GM19438 (cell line): ENCODE results near the gene KRT20.

Source experiments
- ATAC-seq: cut with Tn5 transposase; IDR thresholded peaks from one replicate; pipeline ENCODE4 v1.9.1; 2021; ENCODE audit warnings: low read depth; ENCODE audit not compliant: unreplicated experiment

The KRT20 gene

DNA sequence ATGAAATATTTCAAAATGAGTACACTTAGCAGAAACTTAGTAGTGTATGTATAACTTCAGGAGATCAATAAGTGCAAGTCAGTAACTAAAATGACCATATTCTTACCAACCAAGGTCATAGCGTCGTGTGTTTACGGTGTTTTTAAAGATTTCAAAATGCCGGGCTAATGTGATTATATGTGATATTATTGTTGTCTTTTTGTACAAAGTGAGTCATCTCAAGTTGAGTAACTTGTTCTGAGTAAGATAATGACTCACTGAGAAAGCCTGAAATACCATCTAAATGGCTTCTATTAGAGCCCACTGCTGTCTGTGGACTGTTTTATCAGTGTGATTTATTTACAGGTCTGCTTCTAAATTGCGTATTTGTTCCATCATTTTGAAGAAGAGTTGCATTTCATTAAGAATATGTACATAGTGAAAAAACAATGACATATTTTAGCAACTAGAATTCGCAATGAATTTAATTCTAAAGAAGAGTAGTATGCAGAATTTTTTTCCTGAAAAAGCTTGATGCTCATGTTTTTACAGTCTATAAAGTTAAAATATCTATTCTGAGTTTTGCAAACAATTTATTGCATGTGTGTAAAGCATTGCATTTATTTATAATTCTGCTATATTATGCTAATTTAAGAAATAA, 30.7 kb downstream of the KRT20 start:
- no peak for ATAC-seq

DNA sequence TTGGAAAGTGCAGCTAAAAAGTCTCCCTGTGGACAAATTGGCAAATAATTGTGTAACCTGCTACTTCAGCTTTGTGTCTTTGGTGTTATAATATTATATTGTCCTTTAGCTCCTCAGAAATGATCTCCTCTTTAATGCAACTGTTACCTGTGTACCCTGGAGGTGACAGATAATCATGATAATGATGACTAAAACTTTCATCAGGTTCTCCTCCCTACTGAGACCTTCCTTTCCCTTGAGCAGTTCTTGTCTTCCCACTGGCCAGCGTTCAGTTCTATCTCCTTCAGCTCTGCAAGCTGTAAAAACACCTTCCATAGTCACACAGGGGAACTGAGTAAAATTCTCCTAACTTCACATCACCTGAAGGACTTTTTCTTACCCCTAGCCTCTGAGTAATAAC, 32.7 kb downstream of the KRT20 start:
- no peak for ATAC-seq

DNA sequence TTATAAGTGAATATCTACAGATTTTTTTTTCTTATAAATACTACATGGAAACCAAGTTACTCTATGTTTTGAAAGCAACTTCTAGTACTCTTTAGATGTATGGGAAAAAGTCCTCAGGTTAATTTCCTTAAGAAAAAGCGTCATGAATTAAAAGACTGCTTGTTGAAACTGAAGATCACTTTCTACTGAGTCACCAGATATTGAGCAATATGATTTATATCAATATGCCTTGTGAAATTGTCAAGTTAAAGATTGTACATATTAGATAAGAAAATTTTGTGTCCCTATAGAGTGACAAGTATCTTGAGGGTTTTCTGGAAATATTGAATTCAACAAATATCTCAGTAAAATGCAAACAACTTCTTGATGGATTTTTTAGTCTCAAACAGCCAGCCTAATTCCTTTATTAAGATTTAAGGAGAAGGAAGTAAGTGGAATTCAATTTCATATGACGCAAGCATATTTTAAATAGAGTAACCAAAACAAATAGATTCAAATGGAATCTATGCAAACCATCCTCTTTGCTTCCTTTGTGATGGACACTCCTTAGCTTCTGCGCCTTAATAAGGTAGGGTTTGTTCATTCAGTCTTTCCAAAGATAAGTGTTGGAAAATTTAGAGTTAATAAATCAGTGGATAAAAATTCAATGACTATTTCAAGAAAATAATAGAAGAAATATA, 34.6 kb downstream of the KRT20 start:
- ATAC-seq = no peak

DNA sequence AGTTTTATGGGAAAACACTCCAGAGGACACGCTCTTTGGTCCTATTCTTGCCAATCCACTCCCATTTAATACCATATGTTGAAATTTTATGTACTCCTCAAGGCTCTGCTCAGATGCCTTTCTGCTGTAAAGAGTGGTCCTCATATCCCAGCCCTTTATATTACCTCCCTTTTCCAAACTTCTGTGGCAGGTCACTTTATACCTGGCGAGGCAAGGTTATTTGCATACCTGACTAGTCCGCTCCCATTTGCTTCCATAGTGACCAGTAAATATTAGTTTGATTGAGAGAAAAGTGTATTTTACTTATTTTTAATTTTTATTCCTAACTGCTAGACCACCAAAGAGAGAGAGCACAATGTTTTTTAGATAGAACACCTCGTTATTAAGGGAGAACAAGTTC, 35.3 kb downstream of the KRT20 start:
- ATAC-seq = no peak

- ATAC-seq = no peak
These were observed 36.3 kb downstream of the KRT20 start for GRCh38 chr17:40848583-40849235.

- no peak for ATAC-seq
These were observed 38.4 kb downstream of the KRT20 start for GRCh38 chr17:40846515-40847144.

DNA sequence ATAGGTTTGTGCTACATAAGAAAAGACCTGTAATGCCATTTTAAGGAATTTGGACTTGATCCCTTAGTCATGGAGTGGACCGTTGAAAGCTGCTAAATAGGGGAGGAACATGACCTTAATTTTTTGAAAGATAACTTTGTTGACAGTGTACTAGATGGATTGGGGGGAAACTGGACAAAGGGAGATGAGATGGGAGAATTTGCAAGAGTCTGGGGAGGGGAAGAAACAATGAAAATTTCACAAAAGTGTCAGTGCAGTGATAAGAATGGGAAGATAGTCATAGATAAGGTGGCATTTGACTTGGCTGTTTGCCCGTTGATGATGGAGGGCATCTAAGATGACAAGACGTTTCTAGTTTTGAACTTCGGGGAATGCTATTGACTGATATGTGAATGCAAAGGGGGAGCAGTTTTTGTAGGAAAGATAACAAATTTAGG, 40.4 kb downstream of the KRT20 start:
- ATAC-seq = no peak

GRCh38 chr17:40843242-40843641, 41.8 kb downstream of the KRT20 start:
- ATAC-seq = no peak

- ATAC-seq = no peak
These were observed 43.8 kb downstream of the KRT20 start for GRCh38 chr17:40841246-40841645.

DNA sequence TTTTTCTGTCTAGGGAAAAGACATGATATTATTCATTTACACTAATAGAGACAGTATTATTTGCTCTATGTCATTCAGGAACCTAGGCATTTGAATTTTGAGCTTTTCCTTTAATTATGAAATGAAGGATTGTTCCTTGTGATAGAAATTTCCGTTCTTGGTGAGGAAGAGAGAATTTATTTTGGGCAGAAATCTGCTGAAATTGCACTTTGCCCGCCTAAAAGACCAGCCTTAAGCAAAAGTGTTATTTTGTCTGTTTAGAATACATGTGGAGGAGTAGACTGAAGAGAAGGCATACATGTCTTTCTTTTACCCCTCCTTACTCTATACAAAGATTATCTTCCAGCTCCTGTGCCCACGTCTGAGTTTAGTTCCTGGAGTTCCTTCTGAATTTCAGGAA, 45.8 kb downstream of the KRT20 start:
- no peak for ATAC-seq

- ATAC-seq = no peak
These were observed 49.0 kb downstream of the KRT20 start for GRCh38 chr17:40836020-40836419.

GRCh38 chr17:40833882-40834281, 51.2 kb downstream of the KRT20 start:
- no peak for ATAC-seq

GRCh38 chr17:40832840-40833239, 52.2 kb downstream of the KRT20 start:
- ATAC-seq = no peak

- ATAC-seq = no peak
These were observed 54.8 kb downstream of the KRT20 start for GRCh38 chr17:40830085-40830776.

- no peak for ATAC-seq
These were observed 56.5 kb downstream of the KRT20 start for GRCh38 chr17:40828454-40829044.

GRCh38 chr17:40827746-40828453, 57.1 kb downstream of the KRT20 start:
- ATAC-seq = no peak
